Measurements from ENCODE around the gene TIMM10. TPM values are rescaled to one million over a fixed set of nuclear protein-coding genes. Genes with fewer than 3 reads are reported as not detected.

The TIMM10 gene, protein sequence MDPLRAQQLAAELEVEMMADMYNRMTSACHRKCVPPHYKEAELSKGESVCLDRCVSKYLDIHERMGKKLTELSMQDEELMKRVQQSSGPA
- 42.0 TPM for total RNA-seq

DNA sequence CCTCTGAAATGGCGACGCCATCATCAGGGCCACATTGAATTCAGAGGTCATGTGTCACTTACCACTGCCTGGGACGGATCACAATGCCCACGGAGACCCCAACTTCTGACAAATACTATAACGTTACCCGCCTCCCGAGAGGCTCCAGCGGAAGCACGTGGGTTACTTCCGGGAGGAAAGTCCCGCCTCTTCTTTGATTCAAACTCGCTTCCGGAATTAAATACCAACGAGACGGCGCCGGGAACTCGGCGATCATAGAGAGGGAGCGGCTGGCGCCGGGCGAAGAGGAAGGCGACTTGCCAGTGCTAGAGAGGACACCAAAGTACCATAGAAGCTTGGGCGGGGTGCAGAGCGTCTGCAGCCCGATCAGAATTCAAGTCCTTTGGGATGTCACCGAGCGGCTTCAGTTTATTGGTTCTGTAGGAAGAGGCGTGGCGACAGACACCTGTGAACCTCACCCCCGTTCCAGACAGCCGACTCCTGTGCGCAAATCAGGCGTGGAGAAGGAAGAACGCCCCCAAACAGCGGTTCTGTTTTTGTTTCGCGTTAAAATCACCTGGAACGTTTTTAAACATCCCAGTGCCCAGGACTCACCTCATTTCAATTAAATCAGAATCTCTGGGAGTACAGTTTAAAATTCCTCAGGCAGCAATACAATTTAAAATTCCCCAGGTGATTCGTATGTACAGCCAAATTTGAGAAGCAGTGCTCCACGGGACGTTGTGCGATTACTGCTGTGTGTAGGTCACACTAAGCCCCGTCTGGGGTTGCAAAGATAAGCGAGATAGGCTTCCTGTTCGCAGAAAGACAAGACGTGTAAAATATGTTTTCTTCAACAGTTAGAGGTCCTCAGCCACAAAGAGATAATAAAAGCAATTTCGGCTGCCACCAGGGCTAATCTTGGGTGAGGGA is at the start of gene TIMM10:
Gene TIMM10, minus strand, starts transcription at position 159 of the 912 bp plus-strand sequence. CDS start 565 bp downstream, outside the sequence.
- peak; percentile 96 for DNase-seq (ENCODE audit: low spot score)
- intact Hi-C loops (cut with DNase I), result no loop called here
- peak; percentile 98 for ATAC-seq

DNA sequence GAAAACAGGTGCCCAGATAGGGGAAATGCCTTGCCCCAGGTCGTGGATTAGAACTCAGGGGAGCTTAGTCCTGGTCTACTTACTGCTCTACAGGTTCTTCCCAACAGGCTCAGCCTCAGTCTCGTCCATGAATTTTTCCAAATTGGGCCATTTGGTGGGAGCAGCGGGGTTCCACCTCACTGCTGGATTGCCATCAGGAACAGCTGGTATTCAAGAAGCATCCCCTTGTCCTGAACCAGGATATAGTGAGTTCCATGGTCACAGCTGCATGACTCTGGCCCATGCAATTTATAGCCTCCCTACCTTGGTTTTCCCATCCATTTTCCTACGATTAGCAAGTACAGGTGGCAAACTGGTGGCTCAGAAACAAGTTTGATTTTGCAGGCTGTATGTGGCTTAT is 43.5 kb upstream of the TIMM10 start:
- intact Hi-C loops (cut with DNase I), result no loop called here
- ATAC-seq (no peak), DNase-seq (ENCODE audit: low spot score) (no peak)

DNA sequence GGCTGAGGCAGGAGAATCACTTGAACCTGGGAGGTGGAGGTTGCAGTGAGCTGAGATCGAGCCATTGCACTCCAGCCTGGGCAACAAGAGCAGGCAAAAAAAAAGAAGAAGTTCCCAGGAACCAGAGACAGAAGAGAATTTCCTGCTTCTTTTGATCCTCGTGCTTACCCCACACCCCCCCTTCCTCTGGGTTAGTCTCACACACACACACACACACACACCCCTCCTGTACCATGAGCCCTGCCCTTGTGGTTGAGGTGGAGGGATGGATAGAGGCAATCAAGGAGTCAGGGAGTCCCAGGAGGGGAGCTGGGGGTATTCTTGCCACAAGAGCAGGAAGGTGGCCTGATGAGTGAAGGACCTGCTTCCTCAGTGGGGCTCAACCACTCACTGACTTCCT is 41.1 kb upstream of the TIMM10 start:
- intact Hi-C loops (cut with DNase I), result no loop called here
- ATAC-seq, result no peak

DNA sequence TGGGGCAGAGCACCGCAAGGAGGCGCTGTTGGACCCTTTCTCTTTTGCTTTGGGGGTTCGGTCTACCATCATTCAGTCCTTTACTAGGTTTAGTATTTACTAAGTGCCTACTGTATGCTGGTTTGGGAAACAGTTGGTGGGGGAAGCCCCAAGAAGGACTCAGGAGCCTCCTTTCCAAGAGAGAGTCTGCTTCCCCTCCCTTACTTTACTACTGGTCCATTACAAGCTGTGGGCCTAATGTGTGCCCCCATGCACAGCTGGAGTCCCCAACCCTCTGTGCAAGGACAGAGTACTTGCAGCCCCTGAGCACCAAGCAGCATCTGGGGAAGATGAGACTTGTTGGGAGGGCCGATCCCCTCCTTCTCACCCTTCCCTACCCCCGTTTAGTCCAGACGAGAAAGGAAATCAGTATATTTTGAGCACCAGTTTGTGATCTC is 37.8 kb upstream of the TIMM10 start:
- intact Hi-C loops (cut with DNase I), result loop anchor here (5.0 kb wide), 1 partner anchor 69 kb away; no protein-coding TSS in a partner anchor
- ATAC-seq (peak; percentile 27), DNase-seq (ENCODE audit: low spot score) (peak; percentile 94)

More for the DNA sequence above, 41.1 kb upstream of the TIMM10 start:
- no peak for DNase-seq (ENCODE audit: low spot score)

DNA sequence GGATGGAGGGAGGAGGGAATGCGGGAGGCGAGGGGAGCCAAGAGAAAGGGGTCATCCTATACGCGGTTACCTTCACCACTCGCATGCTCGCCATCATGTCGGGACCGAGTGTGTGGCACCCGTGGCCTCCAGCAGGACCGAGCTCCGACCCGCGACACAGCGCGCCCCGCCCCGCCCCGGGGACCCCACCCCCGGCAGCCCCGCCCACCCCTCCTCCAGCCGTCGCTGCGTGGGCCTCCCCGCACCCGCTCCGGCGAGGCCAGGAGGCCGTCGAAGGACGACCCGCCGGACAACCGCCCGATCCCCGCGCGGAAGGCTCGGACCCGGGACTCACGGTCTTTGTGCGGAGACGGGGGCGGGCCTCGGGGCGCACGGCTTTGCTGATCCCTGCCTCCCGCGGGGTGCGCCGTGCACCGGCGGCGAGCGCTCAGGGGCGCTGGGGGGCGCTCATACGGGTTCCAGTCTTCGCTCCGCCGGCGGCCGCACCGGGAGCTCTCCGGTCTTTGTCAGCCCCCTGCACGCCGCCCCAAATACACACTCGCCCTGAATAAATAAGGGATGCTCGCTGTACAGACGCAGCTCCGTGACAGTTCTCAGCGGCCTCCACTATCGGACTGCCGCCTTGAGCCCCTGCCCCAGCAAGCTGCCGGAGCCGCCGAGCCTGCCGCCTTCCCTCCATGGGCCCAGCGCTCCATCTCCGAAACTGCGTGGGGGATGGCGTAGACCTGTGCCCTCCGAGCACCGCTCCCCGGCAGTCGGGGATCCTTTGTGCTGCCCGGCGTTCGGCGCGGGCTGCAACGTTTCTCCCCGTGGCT is 37.2 kb upstream of the TIMM10 start, which contains the start of gene UBE2L6:
Gene UBE2L6, minus strand, starts transcription at position 158 of the 815 bp plus-strand sequence. Its CDS starts 61 bp downstream, at position 97.
- peak; percentile 85 for ATAC-seq
- intact Hi-C loops (cut with DNase I), result loop anchor here (5.0 kb wide), 1 partner anchor 70 kb away; no protein-coding TSS in a partner anchor
- DNase-seq (ENCODE audit: low spot score), result peak; percentile 79

DNA sequence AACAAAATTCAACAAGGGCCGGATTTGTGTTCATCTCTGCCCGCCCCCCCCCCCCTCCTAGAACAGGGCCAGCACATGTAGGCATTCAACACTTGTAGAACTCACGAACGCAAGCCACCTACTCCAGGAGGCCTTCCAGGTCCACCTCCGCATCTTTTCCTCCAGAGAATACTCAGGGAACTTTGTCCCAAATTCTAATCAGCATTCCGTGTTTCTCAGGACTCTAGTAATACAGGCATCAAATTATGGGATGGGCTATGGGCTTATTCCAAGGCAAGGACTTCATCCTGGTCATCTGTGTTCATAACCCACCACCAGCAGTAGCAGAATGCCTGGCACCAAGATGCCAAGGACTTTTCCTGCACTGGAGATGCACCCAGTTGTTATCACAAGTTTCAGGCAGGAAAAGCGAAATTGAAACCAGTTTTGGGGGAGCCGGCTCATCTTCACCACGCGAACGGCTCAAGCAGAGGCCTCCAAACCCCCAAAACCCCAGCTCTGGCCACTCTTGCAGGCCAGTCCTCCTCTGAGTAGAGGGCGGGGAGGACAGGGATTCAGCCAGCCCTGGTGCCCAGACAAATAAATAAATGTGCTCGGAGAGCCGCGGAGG is 36.5 kb upstream of the TIMM10 start:
- intact Hi-C loops (cut with DNase I), result loop anchor here (5.0 kb wide), 1 partner anchor 70 kb away; no protein-coding TSS in a partner anchor
- DNase-seq (ENCODE audit: low spot score), result no peak
- ATAC-seq, result peak; percentile 7

DNA sequence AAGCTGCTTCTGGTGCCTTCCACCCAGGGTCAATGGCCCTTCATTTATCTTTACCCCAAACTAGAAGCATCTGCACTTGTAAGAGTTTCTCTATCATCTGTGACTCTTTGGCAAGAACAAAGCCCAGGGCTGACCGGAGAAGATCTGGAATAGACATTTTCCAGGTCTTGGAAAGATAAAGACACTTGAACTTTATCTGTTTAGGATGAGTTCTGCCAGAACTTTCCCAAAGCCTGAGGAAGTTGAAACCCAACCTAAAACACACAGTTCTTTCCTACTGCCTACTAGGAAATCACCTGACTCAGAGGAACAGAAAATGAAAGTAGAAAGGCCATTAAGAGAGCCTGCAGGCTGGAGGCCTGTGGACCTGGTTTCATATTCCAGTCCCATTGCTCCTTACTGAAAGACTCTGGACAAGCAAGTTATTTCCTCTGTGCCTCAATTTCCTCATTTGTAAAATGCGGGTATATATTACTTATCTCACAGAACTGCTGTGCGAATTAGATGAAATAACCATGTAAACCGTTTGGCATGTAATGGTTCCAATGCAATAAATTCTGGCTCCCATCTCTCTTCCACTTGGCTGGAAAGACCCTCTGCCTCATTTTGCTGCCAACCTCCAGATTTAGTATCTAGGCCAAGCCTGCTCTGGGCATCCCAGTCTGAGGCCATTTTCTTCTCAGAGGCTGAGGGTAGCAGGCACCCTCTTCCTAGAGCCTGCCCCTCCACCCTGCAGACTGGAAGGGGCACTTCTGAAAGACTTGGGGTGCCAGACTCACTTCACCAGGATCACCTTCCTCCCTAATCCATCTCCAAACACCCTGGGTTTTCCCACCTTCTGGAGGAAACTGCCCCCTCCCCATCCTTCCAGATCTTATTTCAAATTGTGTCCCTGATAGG is 35.7 kb upstream of the TIMM10 start:
- DNase-seq (ENCODE audit: low spot score) (no peak), ATAC-seq (peak; percentile 76)
- intact Hi-C loops (cut with DNase I), result loop anchor here (5.0 kb wide), 1 partner anchor 71 kb away; no protein-coding TSS in a partner anchor

DNA sequence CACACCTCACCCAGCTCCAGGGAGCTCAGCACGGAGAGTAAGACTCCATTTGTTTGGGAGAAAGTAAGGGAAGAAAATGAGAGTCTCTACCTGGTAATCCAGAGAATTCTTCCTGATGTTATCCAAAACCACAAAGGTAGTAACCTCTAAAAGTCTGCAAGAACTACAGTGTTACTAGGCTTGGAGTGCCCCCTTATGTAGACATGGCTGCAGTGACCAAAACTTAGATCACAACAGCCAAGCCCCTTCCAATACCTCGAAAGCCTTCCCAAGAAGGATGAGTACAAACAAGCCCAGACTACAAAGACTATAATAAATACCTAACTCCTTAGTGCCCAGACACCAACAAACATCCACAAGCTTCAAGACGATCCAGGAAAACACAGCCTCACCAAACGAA is 32.0 kb upstream of the TIMM10 start:
- DNase-seq (ENCODE audit: low spot score) (no peak), ATAC-seq (no peak)
- intact Hi-C loops (cut with DNase I), result no loop called here

DNA sequence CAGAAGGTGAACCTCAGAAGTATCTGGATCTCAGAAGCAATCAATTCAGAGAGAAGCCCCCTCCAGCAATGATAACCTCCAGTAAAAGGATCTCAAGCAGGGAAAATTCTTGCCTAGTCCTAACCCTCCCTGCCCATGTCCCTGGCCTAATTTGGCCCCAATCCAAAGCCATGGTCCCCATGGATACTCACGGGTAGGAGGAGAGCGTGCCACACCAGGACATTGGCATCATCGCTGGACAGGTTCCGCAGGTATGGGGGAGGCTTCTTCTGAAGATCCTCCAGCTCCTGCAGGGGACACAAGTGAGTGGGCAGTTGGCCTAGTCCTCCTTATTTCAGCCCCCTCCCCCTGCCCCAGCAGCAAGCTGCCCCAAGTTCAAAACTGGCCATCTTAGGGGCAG is 29.6 kb upstream of the TIMM10 start:
- ATAC-seq (no peak), DNase-seq (ENCODE audit: low spot score) (no peak)
- intact Hi-C loops (cut with DNase I), result no loop called here

DNA sequence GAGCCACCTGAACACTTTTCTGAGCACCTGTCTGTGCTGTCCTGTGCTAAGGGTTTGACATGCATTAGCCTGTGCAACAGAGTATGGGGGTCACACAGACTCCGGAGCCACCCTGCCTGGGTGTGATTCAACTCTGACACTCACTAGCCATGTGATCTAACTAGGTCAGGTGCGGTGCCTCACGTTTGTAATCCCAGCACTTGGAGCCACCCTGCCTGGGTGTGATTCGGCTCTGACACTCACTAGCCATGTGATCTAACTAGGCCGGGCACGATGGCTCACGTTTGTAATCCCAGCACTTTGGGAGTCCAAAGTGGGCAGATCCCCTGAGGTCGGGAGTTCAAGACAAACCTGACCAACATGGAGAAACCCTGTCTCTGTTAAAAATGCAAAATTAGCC is 25.5 kb upstream of the TIMM10 start:
- ATAC-seq, result no peak
- intact Hi-C loops (cut with DNase I), result no loop called here
- no peak for DNase-seq (ENCODE audit: low spot score)

DNA sequence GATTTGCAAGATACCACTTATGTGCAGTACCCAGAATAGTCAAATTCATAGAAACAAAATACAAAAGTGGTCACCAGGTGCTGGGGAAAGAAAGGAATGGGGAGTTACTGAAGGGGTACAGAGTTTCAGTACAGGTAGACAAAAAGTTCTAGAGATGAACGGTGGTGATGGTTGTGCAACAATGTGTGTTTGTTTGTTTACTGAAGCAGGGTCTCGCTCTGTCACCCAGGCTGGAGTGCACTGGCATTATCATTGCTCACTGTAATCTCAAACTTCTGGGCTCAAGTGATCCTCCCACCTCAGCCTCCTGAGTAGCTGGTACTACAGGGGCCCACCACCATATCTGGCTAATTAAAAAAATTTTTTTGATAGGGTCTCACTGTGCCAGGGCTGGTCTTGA is 24.8 kb upstream of the TIMM10 start:
- ATAC-seq, result no peak
- intact Hi-C loops (cut with DNase I), result no loop called here
- no peak for DNase-seq (ENCODE audit: low spot score)

DNA sequence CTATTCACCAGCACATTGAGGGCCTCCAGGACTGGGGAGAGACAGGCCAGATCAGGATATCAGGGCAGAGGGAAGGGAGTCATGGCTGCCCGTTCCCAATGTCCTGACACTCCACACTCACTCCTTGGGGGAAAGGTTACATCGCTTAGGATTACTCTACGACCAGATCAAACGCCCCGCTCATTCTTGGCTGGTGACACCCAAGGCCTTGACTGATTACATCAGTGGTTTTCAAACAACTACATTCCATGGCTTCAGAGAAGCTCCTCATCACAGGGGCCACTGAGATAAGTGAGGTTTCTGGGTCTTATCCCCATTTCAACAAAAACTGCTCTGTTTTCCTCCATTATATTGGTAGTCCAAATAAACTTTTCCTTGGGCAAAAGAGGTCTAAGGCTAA is 21.9 kb upstream of the TIMM10 start:
- intact Hi-C loops (cut with DNase I), result no loop called here
- ATAC-seq (no peak), DNase-seq (ENCODE audit: low spot score) (no peak)

DNA sequence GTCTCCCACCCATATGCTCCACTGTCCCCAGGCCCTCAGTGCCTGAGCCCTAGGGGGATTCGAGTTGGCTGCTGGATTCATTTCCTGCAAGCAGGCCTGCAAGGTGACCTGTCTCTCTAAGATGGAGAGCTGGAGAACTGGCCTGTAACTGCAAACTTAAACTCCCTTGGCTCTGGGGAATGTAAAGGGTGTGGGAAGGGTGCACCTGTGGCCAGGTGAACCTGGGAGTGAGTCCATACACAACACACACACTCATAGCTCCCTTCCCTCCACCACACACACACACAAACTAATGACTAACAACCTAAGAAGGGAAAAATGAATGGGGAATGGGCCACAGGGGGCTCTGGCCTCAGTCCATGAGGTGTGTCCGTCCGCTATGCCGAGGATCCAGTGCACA is 21.4 kb upstream of the TIMM10 start:
- intact Hi-C loops (cut with DNase I), result no loop called here
- DNase-seq (ENCODE audit: low spot score) (no peak), ATAC-seq (no peak)

DNA sequence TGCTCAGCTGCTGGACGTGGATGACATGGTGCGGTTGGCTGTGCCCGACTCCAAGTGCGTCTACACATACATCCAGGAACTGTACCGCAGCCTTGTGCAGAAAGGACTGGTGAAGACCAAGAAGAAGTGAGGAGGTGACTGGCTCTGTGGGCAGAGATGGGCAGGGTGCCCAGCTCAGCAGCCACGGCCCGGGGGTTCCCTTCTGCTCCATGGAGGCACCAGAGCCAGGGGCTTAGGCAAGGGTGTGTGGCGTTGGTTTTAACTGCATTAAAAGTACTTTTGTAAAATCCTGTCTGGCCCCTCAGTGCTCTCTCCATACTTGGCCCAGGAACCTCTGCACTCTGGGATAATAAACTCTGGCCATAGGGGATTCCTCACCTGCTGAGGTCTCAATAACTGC is 19.4 kb upstream of the TIMM10 start:
- DNase-seq (ENCODE audit: low spot score), result no peak
- intact Hi-C loops (cut with DNase I), result no loop called here
- ATAC-seq, result no peak

DNA sequence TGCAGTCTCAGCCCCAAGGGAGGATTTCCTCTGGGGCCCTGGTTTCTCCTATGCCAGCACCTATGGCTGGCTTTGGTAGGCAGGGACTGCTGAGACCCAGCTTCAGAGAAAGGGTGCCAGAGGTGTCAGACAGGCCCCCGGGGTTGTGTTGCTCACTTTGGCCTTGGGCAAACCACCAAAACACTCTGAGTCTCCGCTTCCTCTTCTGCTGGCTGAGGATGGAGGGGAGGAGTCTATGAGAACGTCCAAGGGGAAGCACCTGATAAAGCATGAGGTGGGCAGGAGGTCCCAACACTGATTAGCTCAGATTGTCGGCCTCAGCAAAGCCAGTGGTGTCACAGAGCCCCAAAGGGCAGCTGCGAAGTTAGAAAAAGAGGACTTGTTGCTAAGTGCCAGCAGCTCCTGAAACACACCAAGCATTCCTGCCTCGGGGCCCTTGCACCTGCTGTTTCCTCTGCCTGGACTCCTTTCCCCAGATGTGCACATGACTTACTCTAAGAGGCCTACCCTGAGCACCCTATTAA is 17.4 kb upstream of the TIMM10 start:
- DNase-seq (ENCODE audit: low spot score) (no peak), ATAC-seq (peak; percentile 13)
- intact Hi-C loops (cut with DNase I), result no loop called here

DNA sequence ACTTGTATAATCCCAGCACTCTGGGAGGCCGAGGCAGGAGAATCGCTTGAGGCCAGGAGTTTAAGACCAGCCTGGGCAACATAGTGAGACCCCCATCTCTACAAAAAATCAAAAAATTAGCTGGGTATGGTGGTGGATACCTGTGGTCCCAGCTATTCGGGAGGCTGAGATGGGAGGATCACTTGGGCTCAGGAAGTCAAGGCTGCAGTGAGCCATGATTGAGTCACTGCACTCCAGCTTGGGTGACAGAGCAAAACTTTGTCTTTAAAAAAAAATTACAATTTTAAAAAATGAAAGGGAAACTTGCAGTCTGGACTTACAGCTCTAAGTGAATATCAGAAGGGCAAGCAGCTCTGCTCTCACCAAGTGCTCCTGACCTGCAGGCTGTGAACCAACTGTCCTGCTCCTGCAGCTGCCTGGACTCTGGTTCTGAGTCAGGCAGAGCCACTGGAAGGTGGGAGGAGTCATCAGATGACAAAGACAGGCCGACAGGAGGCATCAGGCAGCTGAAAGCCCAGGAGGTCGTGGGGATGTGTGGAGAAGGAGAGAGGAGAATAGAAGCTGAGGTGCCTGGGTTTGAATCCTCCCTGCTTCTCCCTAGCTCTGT is 16.4 kb upstream of the TIMM10 start:
- DNase-seq (ENCODE audit: low spot score) (no peak), ATAC-seq (peak; percentile 31)
- intact Hi-C loops (cut with DNase I), result no loop called here

DNA sequence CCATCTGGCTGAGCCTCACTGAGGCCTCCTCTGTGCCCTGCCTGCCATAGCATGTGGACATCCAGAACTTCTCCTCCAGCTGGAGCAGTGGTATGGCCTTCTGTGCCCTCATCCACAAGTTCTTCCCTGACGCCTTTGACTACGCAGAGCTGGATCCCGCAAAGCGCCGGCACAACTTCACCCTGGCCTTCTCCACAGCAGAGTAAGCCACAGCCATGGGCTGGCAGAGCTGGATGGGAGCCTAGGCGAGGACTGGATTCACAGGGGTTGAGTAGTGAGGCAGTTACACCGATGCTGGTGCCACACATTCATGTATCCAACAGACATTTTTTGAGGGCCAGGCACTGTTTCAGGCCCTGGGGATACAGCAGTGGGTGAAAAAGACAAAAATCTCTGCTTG is 15.9 kb upstream of the TIMM10 start:
- intact Hi-C loops (cut with DNase I), result no loop called here
- no peak for DNase-seq (ENCODE audit: low spot score)
- ATAC-seq, result no peak
